Upper lobe of right lung (tissue), 1 donor: Measurements from ENCODE around the gene COPS3. TPM values are rescaled to one million over a fixed set of nuclear protein-coding genes. Genes with fewer than 3 reads are reported as not detected.

Experiments used
- ATAC-seq: fragments of 200-7000 bp; cut with Tn5 transposase; one replicate; pipeline ENCODE4 v1.9.1; 2020; ENCODE audit warnings: mild to moderate bottlenecking, moderate library complexity
- DNase-seq: peaks from one replicate; pipeline ENCODE4 v3.0.0-alpha.2; 2020
- H3K27ac ChIP-seq: fragments of 200-600 bp; one replicate; pipeline ENCODE4 v1.8.0; 2022
- H3K27me3 ChIP-seq: fragments of 200-600 bp; one replicate; pipeline ENCODE4 v1.8.0; 2022; ENCODE audit warnings: mild to moderate bottlenecking
- H3K36me3 ChIP-seq: fragments of 200-600 bp; one replicate; pipeline ENCODE4 v1.8.0; 2022
- H3K4me1 ChIP-seq: fragments of 200-600 bp; one replicate; pipeline ENCODE4 v1.8.0; 2022
- H3K4me3 ChIP-seq: fragments of 200-600 bp; one replicate; pipeline ENCODE4 v1.8.0; 2022; ENCODE audit warnings: mild to moderate bottlenecking
- H3K9me3 ChIP-seq: fragments of 200-600 bp; one replicate; pipeline ENCODE4 v1.8.0; 2022
- intact Hi-C: fragments of 100-400 bp; cut with DNase I; formaldehyde crosslinking; loops from one replicate; pipeline ENCODE4 v1.11.0; 2022
- total RNA-seq: library from RNA; stranded (reverse); fragmentation: NEBNext Ultra II Directional; extraction: Animal tissue kit (Norgen Biotek cat#: 25700); gene quantifications from one replicate; pipeline ENCODE4 v1.2.1, GENCODE V29; 2021
- TF ChIP-seq, protein P1 (sequence below): fragments of 200-600 bp; IDR thresholded peaks from one replicate; pipeline ENCODE4 v1.8.0; 2022; ENCODE audit warnings: antibody characterized with exemption
- donor health status: DM: no; HTN: yes; CAD: no; lungs with severe emphysema.

COPS3 gene
- total RNA-seq, 1 donor from 2014 or later = 47.1 TPM

DNA sequence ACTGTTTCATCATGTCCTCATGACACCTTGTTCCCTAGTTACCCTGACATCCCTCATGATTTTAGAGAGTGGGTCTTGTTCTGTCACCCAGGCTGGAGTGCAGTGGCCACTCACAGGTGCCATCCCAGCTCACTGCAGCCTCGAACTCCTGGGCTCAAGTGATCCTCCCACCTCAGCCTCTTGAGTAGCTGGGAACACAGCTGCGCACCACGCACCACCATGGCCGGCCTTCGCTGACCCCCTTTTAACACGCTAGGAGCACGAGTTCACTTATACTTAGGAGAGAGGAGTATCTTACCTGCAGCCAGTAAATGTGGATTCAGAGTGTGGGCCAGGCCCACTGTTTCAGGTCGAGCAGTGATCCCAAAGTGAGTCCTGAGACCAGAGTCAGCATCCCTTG, 43.6 kb upstream of the COPS3 start:
- ATAC-seq (no peak), DNase-seq (no peak)
- Histone ChIP-seq H3K9me3 (no peaks in the 10 kb centered on the region), H3K4me3 (no peak overlapping the region), H3K27me3 (no peaks in the 10 kb centered on the region), H3K27ac (no peak overlapping the region), H3K36me3 (no peaks in the 10 kb centered on the region), H3K4me1 (no peaks in the 10 kb centered on the region)
- intact Hi-C loops = no loop called here
- TF ChIP-seq, protein P1, sequence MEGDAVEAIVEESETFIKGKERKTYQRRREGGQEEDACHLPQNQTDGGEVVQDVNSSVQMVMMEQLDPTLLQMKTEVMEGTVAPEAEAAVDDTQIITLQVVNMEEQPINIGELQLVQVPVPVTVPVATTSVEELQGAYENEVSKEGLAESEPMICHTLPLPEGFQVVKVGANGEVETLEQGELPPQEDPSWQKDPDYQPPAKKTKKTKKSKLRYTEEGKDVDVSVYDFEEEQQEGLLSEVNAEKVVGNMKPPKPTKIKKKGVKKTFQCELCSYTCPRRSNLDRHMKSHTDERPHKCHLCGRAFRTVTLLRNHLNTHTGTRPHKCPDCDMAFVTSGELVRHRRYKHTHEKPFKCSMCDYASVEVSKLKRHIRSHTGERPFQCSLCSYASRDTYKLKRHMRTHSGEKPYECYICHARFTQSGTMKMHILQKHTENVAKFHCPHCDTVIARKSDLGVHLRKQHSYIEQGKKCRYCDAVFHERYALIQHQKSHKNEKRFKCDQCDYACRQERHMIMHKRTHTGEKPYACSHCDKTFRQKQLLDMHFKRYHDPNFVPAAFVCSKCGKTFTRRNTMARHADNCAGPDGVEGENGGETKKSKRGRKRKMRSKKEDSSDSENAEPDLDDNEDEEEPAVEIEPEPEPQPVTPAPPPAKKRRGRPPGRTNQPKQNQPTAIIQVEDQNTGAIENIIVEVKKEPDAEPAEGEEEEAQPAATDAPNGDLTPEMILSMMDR = no peak

DNA sequence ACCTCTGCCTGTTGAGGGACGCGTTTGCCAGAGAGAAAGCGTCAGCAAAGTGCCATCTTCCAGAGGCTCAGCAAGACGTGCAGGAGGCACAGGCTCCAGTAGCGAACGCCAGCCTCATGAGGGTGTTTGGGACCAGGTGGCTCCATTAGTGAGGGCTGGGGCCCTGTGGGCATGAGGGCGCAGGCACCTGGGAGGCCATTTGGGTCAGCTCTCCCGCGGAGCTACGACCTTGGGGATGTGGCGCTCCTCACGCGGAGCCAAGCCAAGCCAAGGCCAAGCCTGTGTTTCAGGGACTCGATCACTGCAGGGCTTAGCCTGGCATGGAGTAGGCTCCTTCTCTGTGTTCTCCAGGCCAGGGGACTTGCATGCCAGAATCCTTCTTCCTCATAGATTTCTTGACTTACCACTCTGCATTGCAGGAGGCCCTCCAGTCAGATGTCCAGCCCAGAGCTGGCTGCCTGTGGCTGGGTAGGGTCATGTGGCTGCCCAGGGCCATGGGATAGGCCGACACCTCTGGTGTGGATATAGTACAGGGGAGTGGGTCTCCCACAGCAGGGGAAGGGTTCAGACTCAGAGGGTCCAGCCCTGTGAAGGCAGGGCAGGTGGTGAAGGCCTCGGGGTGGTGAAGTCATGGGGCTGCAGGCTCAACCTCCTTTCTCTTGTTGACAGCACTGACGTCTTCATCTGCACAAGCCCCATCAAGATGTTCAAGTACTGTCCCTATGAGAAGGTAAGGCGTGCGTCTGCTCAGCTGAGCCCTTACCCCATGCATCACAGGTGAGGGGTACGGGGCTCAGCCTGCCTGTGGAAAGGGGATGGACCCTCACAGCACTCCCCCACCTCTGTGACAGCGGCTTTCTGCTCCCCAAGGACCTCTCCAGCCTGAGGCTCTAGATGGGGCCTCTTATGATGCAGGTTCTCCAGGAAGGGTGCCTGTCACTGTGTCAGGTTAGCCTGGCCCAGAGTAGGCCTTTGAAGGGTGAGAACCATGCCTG, 41.8 kb upstream of the COPS3 start:
- H3K27ac ChIP-seq = no peak overlapping the region
- H3K4me1 ChIP-seq = no peaks in the 10 kb centered on the region
- H3K4me3 ChIP-seq = no peak overlapping the region
- intact Hi-C loops = no loop called here
- TF ChIP-seq, protein P1 = no peak
- ATAC-seq (no peak), DNase-seq (peak; percentile 51)
- no peaks in the 10 kb centered on the region for H3K27me3 ChIP-seq
- H3K36me3 ChIP-seq = no peaks in the 10 kb centered on the region
- no peaks in the 10 kb centered on the region for H3K9me3 ChIP-seq

DNA sequence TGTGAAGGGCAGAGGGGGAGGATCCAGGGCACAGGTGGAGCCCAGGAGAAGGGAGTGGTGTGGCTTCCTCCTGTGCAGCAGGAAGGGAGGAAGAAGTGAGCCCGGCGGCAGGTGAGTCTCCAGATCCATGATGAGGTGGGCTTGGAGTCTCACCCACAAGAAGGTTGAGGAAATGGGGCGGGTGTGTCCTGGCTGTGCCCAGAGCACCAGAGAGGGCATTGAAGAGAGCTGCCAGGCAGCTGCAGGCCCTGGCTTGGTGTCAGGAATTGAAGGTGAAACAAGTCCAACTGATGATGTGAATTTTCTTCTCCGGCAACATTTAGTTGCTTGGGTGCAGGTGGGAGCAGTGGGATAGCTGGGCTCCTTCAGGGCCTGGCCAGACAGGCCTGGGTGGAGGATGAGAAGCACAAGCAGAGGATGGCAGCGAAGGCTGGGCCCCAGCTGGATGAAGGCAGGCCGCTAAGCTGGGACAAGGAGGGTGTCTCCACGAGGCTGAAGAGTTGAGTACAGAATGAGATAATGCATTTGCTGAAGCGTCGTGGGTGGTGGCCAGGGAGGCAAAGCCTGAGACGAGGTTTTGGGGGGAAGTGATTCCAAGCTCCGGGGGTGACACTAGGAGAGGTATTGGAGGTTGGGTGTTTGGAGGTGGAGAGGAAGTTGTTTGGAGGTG, 40.4 kb upstream of the COPS3 start:
- Histone ChIP-seq H3K4me1 (no peaks in the 10 kb centered on the region), H3K9me3 (no peaks in the 10 kb centered on the region), H3K4me3 (no peak overlapping the region), H3K27me3 (no peaks in the 10 kb centered on the region), H3K27ac (no peak overlapping the region), H3K36me3 (no peaks in the 10 kb centered on the region)
- ATAC-seq (no peak), DNase-seq (peak; percentile 45)
- TF ChIP-seq, protein P1 = no peak
- intact Hi-C loops = no loop called here

DNA sequence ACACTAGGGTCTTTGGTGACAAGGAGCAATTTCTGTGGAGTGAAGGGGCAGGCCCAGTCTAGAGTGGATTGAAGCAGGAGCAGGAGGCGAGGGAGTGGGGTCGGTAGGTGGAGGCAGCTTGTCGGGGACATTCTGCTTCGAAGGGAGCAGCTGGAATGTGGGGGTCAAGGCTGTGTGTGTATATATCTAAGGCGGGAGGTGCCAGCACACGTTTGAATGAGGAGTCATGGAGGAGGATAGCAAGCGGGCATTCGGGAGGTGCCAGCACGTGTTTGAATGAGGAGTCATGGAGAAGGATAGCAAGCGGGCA, 39.8 kb upstream of the COPS3 start:
- no peaks in the 10 kb centered on the region for H3K9me3 ChIP-seq
- H3K4me3 ChIP-seq = no peak overlapping the region
- peak; percentile 28 for DNase-seq
- H3K27ac ChIP-seq = no peak overlapping the region
- TF ChIP-seq, protein P1 = no peak
- no peaks in the 10 kb centered on the region for H3K36me3 ChIP-seq
- no peaks in the 10 kb centered on the region for H3K4me1 ChIP-seq
- ATAC-seq = no peak
- no peaks in the 10 kb centered on the region for H3K27me3 ChIP-seq
- intact Hi-C loops = no loop called here

DNA sequence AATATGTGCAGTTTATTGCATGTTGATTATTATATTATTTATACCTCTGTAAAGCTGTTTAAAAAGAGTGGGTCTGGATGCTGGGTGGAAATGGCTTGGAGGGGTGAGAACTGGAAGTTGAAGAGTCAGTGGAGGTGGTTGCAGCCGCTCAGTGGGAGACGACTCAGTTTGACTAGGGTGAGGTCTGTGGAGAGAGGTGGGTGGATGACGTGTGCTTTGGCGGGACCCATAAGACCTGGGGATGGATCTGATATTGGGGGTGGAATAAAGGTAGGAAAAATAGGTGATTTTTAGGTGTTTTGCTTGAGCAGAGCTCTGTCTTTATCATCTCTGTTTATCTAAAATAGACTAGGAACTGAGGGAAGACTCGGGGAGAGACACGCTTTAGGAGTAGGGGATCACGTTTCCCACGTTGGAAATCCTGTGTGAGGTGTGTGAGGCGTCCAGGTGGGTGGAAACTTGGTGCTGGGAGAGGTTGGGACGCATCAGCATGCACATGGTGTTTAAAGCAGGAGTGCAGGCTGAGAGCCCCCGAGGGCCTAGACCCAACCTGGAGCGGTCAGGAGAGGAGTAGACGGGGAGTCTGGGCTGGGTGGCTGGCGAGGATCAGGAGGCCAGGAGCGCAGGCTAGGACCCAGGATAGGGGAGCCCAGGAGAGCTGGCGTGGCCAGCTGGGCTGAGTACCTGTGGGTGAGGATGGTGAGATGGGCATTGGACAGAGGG, 39.3 kb upstream of the COPS3 start:
- TF ChIP-seq, protein P1 = no peak
- Histone ChIP-seq H3K9me3 (no peaks in the 10 kb centered on the region), H3K36me3 (no peaks in the 10 kb centered on the region), H3K27ac (no peak overlapping the region), H3K4me1 (no peaks in the 10 kb centered on the region), H3K27me3 (no peaks in the 10 kb centered on the region), H3K4me3 (no peak overlapping the region)
- DNase-seq = peak; percentile 59
- intact Hi-C loops = no loop called here
- ATAC-seq = peak; percentile 10
